ENCODE data around the gene DRAM1.

DRAM1 gene

DNA sequence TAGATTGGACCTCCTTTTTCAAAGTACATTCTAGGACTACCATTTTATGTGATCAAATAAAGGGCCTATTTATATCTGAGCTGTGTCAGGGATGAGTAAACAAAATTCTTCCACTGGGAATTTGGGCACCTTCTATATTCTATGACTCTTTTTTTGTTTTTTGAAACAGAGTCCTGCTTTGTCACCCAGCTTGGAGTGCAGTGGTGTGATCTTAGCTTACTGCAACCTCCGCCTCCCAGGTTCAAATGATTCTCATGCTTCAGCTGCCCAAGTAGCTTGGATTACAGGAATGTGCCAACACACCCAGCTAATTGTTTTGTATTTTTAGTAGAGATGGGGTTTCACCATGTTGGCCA lies 64.8 kb downstream of the DRAM1 start:
- DNase-seq: no peak

DNA sequence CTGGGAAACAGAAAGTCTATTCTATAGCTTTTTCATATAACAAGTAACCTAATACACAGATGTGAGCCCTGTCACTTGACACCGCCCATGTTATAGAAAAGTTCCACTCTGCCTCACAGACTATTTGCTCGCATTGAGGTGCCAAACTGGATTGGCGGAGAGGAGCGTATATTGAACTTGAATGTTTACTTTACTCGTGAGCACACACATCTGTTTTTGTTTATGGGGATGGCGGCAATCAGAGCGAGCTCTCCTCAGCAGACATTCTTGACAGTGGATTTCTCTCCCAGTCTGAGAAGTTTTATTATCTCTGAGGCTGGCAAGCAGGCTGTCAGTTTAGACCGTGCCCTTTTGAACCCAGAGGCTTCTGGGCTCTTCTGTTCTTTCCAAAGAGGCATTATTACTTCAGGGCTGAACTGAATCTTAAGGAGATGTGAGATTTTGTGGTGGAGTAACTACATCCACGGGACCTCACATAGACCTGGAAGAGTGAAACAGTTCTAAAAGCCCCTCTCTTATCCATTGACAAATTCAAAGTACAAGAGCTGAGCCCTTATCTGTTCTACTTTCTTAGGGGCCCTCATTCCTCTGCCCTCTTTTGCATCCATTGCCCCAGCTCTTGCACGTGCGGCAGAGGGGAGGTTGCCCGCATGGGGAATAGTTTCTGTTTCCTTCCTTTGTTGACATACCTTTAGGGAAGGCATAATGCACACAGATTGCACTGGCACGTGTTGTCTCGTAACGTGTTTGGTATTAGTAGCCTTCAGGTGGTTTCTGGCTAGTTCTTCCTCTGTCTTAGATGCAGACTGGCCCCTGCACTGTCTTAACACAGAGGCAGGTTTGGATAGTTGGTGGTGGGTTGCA lies 68.2 kb downstream of the DRAM1 start:
- DNase-seq: peak; percentile 75

DNA sequence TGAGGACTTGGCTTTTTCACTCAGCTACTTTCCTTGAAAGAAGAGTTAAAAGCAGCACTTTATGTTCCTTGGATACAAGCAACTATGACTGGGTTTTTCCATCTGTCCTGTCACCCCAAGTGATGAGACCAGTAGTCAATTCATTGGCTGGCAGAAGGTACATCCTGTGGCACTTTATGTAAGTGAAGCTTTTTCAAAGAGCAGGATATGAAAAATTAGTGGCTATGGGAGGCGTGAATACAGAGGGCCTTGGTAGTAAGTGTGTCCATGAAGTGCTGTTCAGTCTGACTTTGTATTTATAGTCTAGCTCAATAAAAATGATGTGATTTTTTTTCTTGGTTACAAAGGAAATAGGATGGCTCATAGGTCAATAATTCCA lies 68.8 kb downstream of the DRAM1 start:
- DNase-seq: no peak

DNA sequence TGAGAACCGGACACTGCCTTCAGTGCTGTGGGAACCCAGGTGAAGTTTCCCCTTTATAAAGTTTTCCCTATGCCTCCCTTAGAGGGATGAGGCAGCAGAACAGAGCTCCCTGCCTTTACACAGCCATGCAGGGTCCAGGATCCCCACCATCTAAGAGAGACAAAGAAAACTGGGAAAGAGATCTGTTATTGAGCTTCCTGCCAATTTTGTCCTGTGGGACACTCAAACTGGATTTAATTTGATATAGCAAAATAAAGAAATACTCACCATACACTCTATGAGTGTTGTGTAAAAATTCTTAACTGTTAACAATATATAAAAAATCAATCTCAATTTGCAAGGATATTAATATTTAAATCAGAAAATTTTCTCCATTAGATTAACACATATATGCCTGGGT lies 69.9 kb downstream of the DRAM1 start:
- DNase-seq: peak; percentile 8

DNA sequence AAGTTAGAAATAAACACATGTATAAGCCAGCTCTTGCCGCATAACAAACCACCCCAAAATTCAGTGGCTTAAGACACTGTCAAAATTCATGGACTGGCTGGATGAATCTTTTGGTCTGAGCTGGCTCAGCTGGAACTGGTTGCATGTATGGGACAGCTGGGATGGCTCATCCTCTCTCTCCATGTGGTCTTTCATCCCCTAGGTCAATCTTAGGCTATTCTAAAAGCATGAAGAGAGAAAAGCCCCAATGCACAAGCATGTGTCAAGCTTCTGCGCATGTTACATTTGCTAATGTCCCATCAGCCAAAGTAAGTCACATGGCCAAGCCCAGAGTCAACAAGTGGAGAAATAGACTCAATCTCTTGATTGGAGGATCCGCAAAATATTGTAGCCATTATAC lies 71.0 kb downstream of the DRAM1 start:
- DNase-seq: no peak

DNA sequence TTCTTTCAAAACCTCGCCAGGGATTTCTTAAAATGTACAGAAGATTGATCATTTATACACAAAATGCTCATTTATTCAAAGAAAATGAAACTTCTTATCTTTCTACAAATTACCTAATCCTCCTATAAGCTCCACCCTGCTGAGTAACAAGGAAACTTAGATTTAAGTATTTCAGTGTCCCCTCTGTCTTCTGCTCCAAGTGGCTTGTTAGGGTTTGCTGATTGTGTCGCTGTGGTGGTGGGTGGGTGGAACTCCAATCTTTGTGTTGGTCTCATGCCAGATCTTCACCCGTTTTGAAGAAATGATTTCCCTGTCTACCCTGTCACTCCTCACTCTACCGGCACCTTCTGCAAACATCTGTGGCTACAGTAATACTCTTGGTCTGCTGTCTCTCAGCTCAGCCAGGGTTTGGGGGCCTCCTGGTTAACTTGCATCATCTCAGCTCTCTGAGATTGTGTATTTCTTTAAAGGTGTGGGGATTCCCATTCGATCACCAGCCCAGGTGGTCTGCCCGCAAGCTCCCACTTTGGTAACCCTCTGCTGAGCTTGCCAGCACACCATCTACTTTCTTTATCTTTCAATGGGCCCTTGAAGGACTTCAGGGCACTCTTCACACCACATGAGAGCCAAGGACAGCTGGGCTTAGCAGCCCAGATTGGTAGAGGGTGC lies 73.8 kb downstream of the DRAM1 start:
- DNase-seq: no peak

DNA sequence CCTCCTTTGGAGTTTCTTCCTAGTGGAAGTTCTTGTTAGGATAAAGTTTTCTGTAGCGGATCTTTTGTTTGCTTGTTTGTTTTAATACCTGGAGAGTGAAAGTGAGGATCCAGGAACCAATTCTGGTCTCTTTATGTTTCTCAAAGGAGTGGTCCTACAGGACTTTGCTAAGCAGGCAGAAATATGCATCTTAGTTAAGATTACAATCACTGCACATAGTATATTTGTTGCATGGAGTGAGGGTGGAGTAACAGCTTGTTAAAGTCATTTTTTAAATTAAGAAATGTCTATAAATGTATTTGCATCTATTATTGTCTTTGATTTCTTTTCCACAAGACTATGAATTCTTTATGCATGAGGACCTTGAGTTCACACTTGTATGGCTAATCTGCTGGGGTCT lies 76.7 kb downstream of the DRAM1 start:
- no peak for DNase-seq

DNA sequence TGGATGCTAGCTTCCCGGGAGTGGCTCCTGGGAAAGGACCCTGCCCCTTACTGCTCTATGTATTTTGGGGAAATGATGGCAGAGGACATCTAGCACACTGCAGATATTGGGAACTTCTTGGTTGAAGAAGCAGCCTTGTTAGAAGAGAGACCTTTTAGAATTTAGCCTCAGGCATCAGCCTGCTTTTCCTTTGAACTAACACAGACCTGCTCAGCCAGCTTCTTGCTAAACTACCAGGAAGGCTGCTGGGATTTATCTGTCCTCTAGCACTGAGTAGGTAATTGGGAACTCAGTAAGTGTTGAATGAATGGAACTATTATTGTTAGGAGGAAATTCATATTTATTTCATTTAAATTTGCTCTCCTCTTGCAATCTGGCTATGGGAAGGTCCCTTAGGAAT lies 77.3 kb downstream of the DRAM1 start:
- no peak for DNase-seq

DNA sequence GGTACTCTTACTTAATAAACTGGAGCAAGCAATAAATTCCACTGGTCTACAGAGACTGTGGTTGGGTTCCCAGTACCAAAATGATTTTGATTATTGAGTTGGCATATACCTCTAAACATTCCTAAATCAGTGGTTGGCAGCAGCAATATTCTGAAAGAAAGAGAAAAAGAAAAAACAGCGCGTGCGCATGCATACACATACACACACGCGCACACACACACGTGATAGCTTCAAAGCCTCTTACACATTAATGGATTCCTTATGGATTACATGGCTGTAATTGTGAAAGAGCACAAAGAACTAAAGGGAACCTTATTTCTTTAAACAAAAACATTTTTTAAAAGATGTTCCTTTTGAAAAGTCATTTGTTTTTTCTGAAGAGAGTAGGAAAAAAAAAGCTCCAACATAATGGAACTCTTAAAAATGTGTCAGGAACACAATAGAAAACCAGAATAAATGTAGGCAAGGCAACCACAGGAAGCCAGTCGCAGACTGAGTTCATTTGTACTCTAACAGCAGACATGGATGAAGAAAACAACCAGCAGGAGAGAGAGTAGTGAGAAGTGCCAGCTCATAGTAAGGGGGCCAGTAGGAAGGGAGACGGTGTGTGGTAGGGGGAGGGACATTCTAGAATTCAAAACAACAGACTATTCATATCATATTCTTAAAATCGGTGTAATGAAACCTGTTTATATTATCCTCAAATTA lies 80.0 kb downstream of the DRAM1 start:
- DNase-seq: peak; percentile 35

DNA sequence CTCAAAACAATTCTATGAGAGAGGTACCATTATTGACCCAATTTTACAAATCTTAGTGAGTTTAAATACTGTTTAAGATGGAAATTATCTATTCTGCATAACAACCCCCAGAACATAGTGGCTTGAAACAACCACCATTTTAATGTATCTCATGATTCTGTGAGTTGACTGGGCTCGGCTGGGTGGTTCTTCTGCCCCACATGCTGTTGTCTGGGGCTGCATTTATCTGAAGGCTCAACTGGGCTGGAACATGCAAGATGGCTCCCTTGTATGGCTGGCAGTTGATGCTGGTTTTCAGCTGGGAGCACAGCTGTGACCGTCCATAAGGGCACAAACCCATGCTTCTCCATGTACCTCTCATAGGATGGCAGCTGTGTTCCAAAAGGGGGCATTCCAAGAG lies 82.2 kb downstream of the DRAM1 start:
- DNase-seq: no peak

DNA sequence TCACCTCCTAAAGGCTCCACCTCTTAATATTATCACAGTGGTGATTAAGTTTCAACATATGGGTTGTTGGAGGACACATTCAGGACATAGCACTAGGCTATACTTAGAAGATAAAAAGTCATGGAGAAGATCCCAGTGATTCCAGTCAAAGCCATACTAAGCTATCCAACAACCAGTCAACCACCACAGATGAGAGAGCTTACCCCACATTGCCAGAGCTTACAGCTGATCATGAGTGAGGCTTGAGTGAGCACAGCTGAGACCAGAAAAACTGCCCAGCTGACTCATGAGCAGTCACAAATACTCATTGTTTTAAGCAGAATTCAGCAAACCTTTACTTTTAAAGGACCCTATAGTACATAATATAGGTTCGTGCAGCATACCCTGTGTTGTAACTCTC lies 85.1 kb downstream of the DRAM1 start:
- DNase-seq: no peak

DNA sequence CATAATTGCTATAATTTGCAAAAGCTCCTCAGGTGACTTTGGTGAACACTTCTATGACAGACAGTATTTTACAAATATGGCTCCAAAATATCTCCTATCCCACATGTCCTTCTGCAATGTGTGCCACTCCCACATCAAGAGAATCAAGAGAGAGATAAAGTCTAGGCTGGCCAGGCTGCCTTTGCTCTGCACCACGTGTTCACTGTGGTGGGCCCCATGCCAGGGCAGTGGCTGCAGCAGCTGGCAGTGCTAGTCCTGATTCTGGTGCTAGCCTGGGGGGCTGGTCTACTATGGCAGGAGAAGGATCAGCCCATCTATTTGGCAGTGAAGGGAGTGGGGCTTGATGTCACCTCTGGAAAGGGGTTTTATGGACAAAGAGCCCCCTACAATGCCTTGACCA lies 86.3 kb downstream of the DRAM1 start:
- DNase-seq: no peak

DNA sequence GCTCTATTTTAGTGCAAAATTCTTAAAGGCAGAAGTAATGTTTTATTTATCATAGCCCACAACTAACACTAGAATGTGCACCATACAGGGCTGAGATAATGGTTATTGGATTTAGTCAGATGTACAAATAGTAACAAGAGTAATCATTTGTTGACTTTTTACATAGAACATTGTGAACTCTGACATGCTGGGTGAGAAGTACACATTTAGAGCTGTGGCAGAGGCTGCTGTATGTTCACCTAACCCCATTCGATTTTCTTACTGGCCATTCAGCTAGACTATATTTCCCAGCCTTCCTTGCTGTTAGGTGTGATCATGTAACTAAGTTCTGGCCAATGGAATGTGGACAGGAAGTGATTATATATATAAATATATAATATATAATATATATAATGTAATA lies 89.1 kb downstream of the DRAM1 start:
- DNase-seq: no peak

DNA sequence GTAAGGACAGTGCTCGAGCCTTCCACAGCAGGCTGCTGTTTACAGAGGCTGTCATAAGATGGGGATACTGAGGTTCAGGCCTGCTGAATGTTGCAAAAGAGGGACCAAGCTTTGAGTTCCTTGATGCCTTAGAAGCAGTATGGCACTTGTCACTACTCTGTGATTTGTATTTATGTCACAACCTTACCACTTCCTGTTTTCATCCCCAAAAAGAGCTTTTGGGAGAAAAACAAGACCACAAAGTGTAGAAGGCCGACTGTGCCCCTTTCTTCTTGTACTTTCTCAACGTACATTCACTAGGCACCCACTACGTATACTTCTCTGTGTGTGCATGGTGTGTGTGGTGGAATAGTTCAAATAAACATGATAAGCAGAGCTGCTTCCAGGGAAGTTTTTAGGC lies 90.1 kb downstream of the DRAM1 start:
- DNase-seq: no peak

DNA sequence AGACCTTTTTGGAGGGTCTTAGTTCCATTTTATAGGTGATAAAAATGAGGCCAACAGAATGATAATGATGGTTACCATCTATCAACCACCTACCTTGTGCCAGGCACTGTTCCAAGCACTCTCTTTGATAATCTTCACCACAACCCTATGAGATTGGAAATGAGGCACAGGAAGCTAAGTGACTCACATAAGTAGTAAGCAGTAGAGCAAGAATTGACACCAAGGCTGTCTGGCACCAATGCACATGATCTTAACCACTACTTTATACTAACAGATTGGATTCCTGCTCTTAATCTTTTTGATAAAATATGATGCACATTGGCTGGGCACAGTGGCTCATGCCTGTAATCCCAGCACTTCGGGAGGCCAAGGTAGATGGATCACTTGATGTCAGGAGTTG lies 91.4 kb downstream of the DRAM1 start:
- no peak for DNase-seq
